ENCODE results near the gene AIP.

DNA sequence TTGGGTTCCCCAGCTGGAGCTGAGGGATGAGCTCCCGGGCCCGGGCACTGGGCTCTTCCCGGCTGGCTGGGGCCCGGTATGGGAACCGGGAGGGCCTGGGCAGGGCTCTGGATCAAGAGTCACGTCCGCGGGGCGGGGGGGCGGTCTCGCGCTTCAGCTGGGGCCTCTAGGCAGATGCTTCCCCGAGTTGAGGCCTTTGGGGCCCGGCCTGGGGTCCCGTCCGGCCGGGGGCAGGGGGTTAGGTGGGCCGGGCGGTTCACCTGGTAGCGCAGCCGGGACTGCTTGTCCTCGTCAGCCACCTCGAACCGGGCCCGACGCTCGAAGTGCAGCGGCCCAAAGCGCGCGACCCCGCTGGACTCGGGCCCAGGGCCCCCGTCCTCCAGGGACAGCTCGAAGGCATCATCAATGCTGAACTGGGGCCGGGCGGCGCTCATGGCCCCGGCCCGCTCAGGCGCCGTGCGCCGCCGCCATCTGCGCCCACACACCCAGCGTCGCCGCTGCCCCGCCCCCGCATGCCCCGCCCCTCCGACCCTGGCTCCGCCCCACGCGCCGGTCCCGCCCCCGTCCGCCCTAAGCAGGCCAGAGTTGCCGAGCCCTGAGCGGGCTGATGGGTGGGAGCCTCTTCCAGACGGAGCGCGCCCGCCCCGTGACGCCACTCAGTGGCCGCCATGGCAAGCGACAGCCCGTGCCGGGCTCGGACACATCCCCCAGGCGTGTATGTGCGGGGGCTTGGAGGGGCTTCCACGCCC lies 13.9 kb upstream of the AIP start, which contains the start of gene TMEM134:
- TF ChIP-seq, protein P1, sequence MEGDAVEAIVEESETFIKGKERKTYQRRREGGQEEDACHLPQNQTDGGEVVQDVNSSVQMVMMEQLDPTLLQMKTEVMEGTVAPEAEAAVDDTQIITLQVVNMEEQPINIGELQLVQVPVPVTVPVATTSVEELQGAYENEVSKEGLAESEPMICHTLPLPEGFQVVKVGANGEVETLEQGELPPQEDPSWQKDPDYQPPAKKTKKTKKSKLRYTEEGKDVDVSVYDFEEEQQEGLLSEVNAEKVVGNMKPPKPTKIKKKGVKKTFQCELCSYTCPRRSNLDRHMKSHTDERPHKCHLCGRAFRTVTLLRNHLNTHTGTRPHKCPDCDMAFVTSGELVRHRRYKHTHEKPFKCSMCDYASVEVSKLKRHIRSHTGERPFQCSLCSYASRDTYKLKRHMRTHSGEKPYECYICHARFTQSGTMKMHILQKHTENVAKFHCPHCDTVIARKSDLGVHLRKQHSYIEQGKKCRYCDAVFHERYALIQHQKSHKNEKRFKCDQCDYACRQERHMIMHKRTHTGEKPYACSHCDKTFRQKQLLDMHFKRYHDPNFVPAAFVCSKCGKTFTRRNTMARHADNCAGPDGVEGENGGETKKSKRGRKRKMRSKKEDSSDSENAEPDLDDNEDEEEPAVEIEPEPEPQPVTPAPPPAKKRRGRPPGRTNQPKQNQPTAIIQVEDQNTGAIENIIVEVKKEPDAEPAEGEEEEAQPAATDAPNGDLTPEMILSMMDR (IDR thresholded peaks at IDR 0.05): peak in 2 of 3 experiments; percentile 27 to 38
- no peak for TF ChIP-seq POLR2A (IDR thresholded peaks at IDR 0.05)

All from testis (tissue), 2 donors.